ENCODE results near the gene AKT3. TPM values are rescaled to one million over a fixed set of nuclear protein-coding genes. Genes with fewer than 3 reads are reported as not detected.

Gene AKT3
- total RNA-seq, result 107 to 113 TPM (median 110 TPM) in 3 replicates

DNA sequence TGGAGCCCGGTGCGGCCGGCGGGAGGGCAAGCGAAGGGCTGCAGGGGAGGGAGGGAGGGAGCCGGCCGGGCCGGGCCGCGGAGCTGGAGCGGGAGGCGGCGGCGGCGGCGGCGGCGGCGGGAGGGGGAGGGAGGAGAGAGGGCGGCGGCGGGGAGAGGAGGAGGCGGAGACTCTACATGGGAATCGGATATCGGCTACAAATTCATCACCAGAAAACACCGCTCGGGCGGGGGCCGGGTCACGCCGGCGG is at the start of gene AKT3:
Gene AKT3, minus strand, starts transcription at position 42 of the 250 bp plus-strand sequence. CDS start 7,073 bp downstream, outside the sequence.
- Mint-ChIP-seq H3K36me3 (no peaks in the 10 kb centered on the region), H3K27me3 (ENCODE audit: low read depth) (no peaks in the 10 kb centered on the region), H3K4me1 (peaks cover 22% of the 10 kb centered on the region), H3K4me3 (peak within 1 kb of the TSS; percentile 94), H3K9me3 (no peaks in the 10 kb centered on the region), H3K27ac (peak within 1 kb of the TSS; percentile 98)
- DNase-seq (ENCODE audit: low spot score in 2 of 2, unreplicated experiment in 2 of 2), result peak in 1 of 2 experiments; percentile 74
- TF ChIP-seq CTCF (IDR thresholded peaks at IDR 0.05; ENCODE audit: unreplicated experiment), result no peak

- H3K4me3 Mint-ChIP-seq, result no peak overlapping the region
- no peak for TF ChIP-seq CTCF (IDR thresholded peaks at IDR 0.05; ENCODE audit: unreplicated experiment)
- no peaks in the 10 kb centered on the region for H3K4me1 Mint-ChIP-seq
- H3K9me3 Mint-ChIP-seq, result no peaks in the 10 kb centered on the region
- no peaks in the 10 kb centered on the region for H3K36me3 Mint-ChIP-seq
- no peak for DNase-seq (ENCODE audit: low spot score in 2 of 2, unreplicated experiment in 2 of 2)
- no peaks in the 10 kb centered on the region for H3K27me3 Mint-ChIP-seq (ENCODE audit: low read depth)
- no peak overlapping the region for H3K27ac Mint-ChIP-seq
Observed at GRCh38 chr1:243898278-243898677, 48.2 kb upstream of the AKT3 start.

- H3K27me3 Mint-ChIP-seq (ENCODE audit: low read depth), result no peaks in the 10 kb centered on the region
- no peak overlapping the region for H3K27ac Mint-ChIP-seq
- no peaks in the 10 kb centered on the region for H3K36me3 Mint-ChIP-seq
Observed at GRCh38 chr1:243896313-243896712, 46.3 kb upstream of the AKT3 start.

GRCh38 chr1:243892456-243892855 is 42.4 kb upstream of the AKT3 start:
- Mint-ChIP-seq H3K4me1 (no peaks in the 10 kb centered on the region), H3K9me3 (no peaks in the 10 kb centered on the region), H3K36me3 (no peaks in the 10 kb centered on the region), H3K4me3 (no peak overlapping the region), H3K27me3 (ENCODE audit: low read depth) (peaks cover 2% of the 10 kb centered on the region), H3K27ac (no peak overlapping the region)
- no peak for DNase-seq (ENCODE audit: low spot score in 2 of 2, unreplicated experiment in 2 of 2)
- no peak for TF ChIP-seq CTCF (IDR thresholded peaks at IDR 0.05; ENCODE audit: unreplicated experiment)

More at GRCh38 chr1:243896313-243896712, 46.3 kb upstream of the AKT3 start:
- Mint-ChIP-seq H3K9me3 (no peaks in the 10 kb centered on the region), H3K4me1 (no peaks in the 10 kb centered on the region), H3K4me3 (no peak overlapping the region)
- TF ChIP-seq CTCF (IDR thresholded peaks at IDR 0.05; ENCODE audit: unreplicated experiment), result no peak
- DNase-seq (ENCODE audit: low spot score in 2 of 2, unreplicated experiment in 2 of 2), result no peak

DNA sequence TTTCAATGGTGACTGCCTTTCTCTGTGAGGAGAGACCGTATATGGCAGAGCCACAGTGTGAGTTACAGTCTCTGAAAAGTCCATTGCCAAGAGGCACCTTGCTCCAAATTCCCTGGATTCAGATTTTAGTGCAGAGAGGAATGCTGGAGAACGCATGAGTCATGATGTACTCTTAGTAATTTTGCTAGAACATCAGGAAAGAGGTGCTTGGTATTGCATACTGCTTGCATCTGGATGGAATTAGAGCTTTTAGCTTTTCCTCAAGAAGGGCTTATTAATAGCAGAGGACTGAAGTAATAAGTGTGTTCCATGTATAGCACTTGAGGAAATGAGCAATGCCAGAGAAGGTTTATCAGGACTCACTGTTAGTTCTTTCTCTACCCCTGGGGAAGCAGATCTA is 40.5 kb upstream of the AKT3 start:
- Mint-ChIP-seq H3K27me3 (ENCODE audit: low read depth) (peaks cover 2% of the 10 kb centered on the region), H3K4me3 (no peak overlapping the region), H3K9me3 (no peaks in the 10 kb centered on the region), H3K36me3 (no peaks in the 10 kb centered on the region), H3K27ac (no peak overlapping the region), H3K4me1 (no peaks in the 10 kb centered on the region)
- TF ChIP-seq CTCF (IDR thresholded peaks at IDR 0.05; ENCODE audit: unreplicated experiment), result no peak
- DNase-seq (ENCODE audit: low spot score in 2 of 2, unreplicated experiment in 2 of 2), result no peak

GRCh38 chr1:243885806-243886205 is 35.8 kb upstream of the AKT3 start:
- no peaks in the 10 kb centered on the region for H3K4me1 Mint-ChIP-seq
- DNase-seq (ENCODE audit: low spot score in 2 of 2, unreplicated experiment in 2 of 2), result no peak
- H3K4me3 Mint-ChIP-seq, result no peak overlapping the region
- H3K27me3 Mint-ChIP-seq (ENCODE audit: low read depth), result peaks cover 2% of the 10 kb centered on the region
- H3K9me3 Mint-ChIP-seq, result no peaks in the 10 kb centered on the region
- no peak for TF ChIP-seq CTCF (IDR thresholded peaks at IDR 0.05; ENCODE audit: unreplicated experiment)
- H3K27ac Mint-ChIP-seq, result no peak overlapping the region
- H3K36me3 Mint-ChIP-seq, result no peaks in the 10 kb centered on the region
